Measurements from ENCODE around the gene TUT7. TPM values are rescaled to one million over a fixed set of nuclear protein-coding genes. Genes with fewer than 3 reads are reported as not detected.

TUT7 gene
- total and polyA plus RNA-seq, 2 experiments from 2014 or later: 21.4 to 23.8 TPM

DNA sequence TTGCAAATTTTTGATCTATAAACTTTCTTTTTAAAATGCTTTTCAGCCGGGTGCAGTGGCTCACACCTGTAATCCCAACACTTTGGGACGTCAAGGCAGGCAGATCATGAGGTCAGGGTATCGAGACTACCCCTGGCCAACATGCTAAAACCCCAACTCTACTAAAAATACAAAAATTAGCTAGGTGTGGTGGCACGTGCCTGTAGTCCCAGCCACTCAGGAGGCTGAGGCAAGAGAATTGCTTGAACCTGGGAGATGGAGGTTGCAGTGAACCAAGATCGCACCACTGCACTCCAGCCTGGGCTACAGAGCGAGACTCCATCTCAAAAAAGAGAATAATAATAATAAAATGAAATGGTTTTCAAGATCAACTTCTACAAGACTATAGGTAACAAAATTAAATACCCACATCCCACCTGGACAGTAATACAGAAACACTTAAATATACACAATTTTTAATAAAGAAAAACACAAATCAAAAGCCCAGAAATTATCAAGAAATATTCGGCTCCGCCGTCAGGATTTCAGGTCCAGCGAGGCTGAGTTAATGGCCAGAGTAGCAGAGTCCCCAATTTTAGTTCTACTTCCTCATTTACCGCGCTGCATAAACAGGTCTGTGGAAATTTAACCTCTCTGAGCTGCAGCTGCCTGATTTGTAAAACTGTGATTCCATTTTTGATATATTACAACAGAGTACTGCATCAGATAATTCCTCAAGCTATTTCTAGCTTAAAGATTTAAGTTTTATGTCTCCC, 4.0 kb downstream of the TUT7 start:
- Mint-ChIP-seq H3K9me3 (no peaks in the 10 kb centered on the region), H3K27ac (no peak overlapping the region), H3K36me3 (ENCODE audit: low read depth) (peaks cover 22% of the 10 kb centered on the region), H3K4me3 (no peak overlapping the region), H3K4me1 (peaks cover 17% of the 10 kb centered on the region), H3K27me3 (ENCODE audit: insufficient read depth, low read depth, poor library complexity) (no peaks in the 10 kb centered on the region)
- TF ChIP-seq CREB1 (CRISPR knock-in tag; IDR thresholded peaks at IDR 0.05; ENCODE audit: low read depth) (no peak), ZNF114 (CRISPR knock-in tag; IDR thresholded peaks at IDR 0.05) (no peak), POLR2AphosphoS5 (IDR thresholded peaks at IDR 0.05; ENCODE audit: low read depth) (no peak), EZH2 (IDR thresholded peaks at IDR 0.05; ENCODE audit: low read depth, unreplicated experiment) (no peak), STAT1 (IDR thresholded peaks at IDR 0.05; ENCODE audit: unreplicated experiment) (no peak), JUNB (IDR thresholded peaks at IDR 0.05; ENCODE audit: unreplicated experiment) (no peak), EZH2phosphoT487 (IDR thresholded peaks at IDR 0.05; ENCODE audit: unreplicated experiment) (no peak), NANOG (IDR thresholded peaks at IDR 0.05; ENCODE audit: borderline replicate concordance) (no peak), ZNF331 (CRISPR knock-in tag; IDR thresholded peaks at IDR 0.05; ENCODE audit: low read depth) (no peak)
- TF ChIP-seq, protein P1, sequence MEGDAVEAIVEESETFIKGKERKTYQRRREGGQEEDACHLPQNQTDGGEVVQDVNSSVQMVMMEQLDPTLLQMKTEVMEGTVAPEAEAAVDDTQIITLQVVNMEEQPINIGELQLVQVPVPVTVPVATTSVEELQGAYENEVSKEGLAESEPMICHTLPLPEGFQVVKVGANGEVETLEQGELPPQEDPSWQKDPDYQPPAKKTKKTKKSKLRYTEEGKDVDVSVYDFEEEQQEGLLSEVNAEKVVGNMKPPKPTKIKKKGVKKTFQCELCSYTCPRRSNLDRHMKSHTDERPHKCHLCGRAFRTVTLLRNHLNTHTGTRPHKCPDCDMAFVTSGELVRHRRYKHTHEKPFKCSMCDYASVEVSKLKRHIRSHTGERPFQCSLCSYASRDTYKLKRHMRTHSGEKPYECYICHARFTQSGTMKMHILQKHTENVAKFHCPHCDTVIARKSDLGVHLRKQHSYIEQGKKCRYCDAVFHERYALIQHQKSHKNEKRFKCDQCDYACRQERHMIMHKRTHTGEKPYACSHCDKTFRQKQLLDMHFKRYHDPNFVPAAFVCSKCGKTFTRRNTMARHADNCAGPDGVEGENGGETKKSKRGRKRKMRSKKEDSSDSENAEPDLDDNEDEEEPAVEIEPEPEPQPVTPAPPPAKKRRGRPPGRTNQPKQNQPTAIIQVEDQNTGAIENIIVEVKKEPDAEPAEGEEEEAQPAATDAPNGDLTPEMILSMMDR (conservative IDR thresholded peaks at IDR 0.05; ENCODE audit: low read depth in 2 of 2): no peak
- TF ChIP-seq, protein P2, sequence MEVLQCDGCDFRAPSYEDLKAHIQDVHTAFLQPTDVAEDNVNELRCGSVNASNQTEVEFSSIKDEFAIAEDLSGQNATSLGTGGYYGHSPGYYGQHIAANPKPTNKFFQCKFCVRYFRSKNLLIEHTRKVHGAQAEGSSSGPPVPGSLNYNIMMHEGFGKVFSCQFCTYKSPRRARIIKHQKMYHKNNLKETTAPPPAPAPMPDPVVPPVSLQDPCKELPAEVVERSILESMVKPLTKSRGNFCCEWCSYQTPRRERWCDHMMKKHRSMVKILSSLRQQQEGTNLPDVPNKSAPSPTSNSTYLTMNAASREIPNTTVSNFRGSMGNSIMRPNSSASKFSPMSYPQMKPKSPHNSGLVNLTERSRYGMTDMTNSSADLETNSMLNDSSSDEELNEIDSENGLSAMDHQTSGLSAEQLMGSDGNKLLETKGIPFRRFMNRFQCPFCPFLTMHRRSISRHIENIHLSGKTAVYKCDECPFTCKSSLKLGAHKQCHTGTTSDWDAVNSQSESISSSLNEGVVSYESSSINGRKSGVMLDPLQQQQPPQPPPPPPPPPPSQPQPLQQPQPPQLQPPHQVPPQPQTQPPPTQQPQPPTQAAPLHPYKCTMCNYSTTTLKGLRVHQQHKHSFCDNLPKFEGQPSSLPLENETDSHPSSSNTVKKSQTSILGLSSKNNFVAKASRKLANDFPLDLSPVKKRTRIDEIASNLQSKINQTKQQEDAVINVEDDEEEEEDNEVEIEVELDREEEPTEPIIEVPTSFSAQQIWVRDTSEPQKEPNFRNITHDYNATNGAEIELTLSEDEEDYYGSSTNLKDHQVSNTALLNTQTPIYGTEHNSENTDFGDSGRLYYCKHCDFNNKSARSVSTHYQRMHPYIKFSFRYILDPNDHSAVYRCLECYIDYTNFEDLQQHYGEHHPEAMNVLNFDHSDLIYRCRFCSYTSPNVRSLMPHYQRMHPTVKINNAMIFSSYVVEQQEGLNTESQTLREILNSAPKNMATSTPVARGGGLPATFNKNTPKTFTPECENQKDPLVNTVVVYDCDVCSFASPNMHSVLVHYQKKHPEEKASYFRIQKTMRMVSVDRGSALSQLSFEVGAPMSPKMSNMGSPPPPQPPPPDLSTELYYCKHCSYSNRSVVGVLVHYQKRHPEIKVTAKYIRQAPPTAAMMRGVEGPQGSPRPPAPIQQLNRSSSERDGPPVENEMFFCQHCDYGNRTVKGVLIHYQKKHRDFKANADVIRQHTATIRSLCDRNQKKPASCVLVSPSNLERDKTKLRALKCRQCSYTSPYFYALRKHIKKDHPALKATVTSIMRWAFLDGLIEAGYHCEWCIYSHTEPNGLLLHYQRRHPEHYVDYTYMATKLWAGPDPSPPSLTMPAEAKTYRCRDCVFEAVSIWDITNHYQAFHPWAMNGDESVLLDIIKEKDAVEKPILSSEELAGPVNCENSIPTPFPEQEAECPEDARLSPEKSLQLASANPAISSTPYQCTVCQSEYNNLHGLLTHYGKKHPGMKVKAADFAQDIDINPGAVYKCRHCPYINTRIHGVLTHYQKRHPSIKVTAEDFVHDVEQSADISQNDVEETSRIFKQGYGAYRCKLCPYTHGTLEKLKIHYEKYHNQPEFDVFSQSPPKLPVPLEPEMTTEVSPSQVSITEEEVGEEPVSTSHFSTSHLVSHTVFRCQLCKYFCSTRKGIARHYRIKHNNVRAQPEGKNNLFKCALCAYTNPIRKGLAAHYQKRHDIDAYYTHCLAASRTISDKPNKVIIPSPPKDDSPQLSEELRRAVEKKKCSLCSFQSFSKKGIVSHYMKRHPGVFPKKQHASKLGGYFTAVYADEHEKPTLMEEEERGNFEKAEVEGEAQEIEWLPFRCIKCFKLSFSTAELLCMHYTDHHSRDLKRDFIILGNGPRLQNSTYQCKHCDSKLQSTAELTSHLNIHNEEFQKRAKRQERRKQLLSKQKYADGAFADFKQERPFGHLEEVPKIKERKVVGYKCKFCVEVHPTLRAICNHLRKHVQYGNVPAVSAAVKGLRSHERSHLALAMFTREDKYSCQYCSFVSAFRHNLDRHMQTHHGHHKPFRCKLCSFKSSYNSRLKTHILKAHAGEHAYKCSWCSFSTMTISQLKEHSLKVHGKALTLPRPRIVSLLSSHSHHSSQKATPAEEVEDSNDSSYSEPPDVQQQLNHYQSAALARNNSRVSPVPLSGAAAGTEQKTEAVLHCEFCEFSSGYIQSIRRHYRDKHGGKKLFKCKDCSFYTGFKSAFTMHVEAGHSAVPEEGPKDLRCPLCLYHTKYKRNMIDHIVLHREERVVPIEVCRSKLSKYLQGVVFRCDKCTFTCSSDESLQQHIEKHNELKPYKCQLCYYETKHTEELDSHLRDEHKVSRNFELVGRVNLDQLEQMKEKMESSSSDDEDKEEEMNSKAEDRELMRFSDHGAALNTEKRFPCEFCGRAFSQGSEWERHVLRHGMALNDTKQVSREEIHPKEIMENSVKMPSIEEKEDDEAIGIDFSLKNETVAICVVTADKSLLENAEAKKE (CRISPR knock-in tag; IDR thresholded peaks at IDR 0.05): no peak
- TF ChIP-seq, protein P3, sequence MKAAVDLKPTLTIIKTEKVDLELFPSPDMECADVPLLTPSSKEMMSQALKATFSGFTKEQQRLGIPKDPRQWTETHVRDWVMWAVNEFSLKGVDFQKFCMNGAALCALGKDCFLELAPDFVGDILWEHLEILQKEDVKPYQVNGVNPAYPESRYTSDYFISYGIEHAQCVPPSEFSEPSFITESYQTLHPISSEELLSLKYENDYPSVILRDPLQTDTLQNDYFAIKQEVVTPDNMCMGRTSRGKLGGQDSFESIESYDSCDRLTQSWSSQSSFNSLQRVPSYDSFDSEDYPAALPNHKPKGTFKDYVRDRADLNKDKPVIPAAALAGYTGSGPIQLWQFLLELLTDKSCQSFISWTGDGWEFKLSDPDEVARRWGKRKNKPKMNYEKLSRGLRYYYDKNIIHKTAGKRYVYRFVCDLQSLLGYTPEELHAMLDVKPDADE (IDR thresholded peaks at IDR 0.05): no peak
- TF ChIP-seq, protein P4, sequence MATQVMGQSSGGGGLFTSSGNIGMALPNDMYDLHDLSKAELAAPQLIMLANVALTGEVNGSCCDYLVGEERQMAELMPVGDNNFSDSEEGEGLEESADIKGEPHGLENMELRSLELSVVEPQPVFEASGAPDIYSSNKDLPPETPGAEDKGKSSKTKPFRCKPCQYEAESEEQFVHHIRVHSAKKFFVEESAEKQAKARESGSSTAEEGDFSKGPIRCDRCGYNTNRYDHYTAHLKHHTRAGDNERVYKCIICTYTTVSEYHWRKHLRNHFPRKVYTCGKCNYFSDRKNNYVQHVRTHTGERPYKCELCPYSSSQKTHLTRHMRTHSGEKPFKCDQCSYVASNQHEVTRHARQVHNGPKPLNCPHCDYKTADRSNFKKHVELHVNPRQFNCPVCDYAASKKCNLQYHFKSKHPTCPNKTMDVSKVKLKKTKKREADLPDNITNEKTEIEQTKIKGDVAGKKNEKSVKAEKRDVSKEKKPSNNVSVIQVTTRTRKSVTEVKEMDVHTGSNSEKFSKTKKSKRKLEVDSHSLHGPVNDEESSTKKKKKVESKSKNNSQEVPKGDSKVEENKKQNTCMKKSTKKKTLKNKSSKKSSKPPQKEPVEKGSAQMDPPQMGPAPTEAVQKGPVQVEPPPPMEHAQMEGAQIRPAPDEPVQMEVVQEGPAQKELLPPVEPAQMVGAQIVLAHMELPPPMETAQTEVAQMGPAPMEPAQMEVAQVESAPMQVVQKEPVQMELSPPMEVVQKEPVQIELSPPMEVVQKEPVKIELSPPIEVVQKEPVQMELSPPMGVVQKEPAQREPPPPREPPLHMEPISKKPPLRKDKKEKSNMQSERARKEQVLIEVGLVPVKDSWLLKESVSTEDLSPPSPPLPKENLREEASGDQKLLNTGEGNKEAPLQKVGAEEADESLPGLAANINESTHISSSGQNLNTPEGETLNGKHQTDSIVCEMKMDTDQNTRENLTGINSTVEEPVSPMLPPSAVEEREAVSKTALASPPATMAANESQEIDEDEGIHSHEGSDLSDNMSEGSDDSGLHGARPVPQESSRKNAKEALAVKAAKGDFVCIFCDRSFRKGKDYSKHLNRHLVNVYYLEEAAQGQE (IDR thresholded peaks at IDR 0.05; ENCODE audit: unreplicated experiment): no peak
- DNase-seq (ENCODE audit: low spot score) (no peak), ATAC-seq (no peak)
- Histone ChIP-seq H3K27me3 (ENCODE audit: insufficient read depth) (no peaks in the 10 kb centered on the region), H3K36me3 (ENCODE audit: insufficient read depth) (peaks cover 4% of the 10 kb centered on the region; the same call in 1 of the 2 replicates), H3K4me3 (no peak overlapping the region), H3K4me2 (peak overlapping the region; percentile 24; the same call in 1 of the 2 replicates), H4K20me1 (replicated peaks; ENCODE audit: insufficient read depth) (peaks cover 13% of the 10 kb centered on the region), H3K4me1 (ENCODE audit: insufficient read depth) (peaks cover 14% of the 10 kb centered on the region), H3K27ac (ENCODE audit: low read depth) (no peak overlapping the region), H3K79me2 (replicated peaks; ENCODE audit: insufficient read depth) (peaks cover 77% of the 10 kb centered on the region), H3K9me2 (ENCODE audit: insufficient read depth) (no peaks in the 10 kb centered on the region), H3F3A (replicated peaks; ENCODE audit: low read depth) (no peaks in the 10 kb centered on the region; the same call in 1 of the 2 replicates), H2AFZ (no peak overlapping the region)

All from GM23338 (cell line).